Spleen (tissue), 11 donors: ENCODE data around the gene ZNF175. TPM values are rescaled to one million over a fixed set of nuclear protein-coding genes. Genes with fewer than 3 reads are reported as not detected.

ENCODE experiments used
- DNase-seq: peaks from one replicate; pipeline ENCODE4 v3.0.0-alpha.2; 2020
- H3K27ac ChIP-seq, 8 donors: fragments of 200-600 bp; sonication (generic) in 7 of 8; 1 replicate in 4 of 8; 2 replicates in 4 of 8; pipeline versions ENCODE4 v1.5.0 to v1.8.0; 2016 to 2021; ENCODE audit warnings: inconsistent platforms in 4 of 8, mild to moderate bottlenecking in 4 of 8, moderate library complexity in 1 of 8
- H3K27me3 ChIP-seq, 7 donors: fragments of 200-600 bp; sonication (generic) in 6 of 7; replicated peaks in 1 of 7; 1 replicate in 4 of 7; 2 replicates in 3 of 7; pipeline versions ENCODE4 v1.5.0 to v1.8.0; 2016 to 2021; ENCODE audit warnings: inconsistent platforms in 3 of 7, mild to moderate bottlenecking in 1 of 7
- H3K36me3 ChIP-seq, 6 donors: fragments of 200-600 bp; sonication (generic) in 5 of 6; 1 replicate in 4 of 6; 2 replicates in 2 of 6; pipeline versions ENCODE4 v1.5.0 to v1.8.0; 2016 to 2021; ENCODE audit warnings: inconsistent platforms in 2 of 6
- H3K4me1 ChIP-seq, 6 donors: fragments of 200-600 bp; sonication (generic) in 5 of 6; 1 replicate in 3 of 6; 2 replicates in 3 of 6; pipeline versions ENCODE4 v1.5.0 to v1.8.0; 2016 to 2021; ENCODE audit warnings: inconsistent platforms in 3 of 6
- H3K4me3 ChIP-seq, 8 donors: fragments of 200-600 bp; sonication (generic) in 7 of 8; 1 replicate in 4 of 8; 2 replicates in 4 of 8; pipeline versions ENCODE4 v1.5.0 to v1.8.0; 2016 to 2021; ENCODE audit warnings: inconsistent platforms in 4 of 8, mild to moderate bottlenecking in 4 of 8, moderate library complexity in 2 of 8
- H3K9me3 ChIP-seq, 8 donors: fragments of 200-600 bp; sonication (generic) in 7 of 8; 1 replicate in 4 of 8; 2 replicates in 4 of 8; pipeline versions ENCODE4 v1.5.0 to v1.8.0; 2016 to 2021; ENCODE audit warnings: inconsistent platforms in 4 of 8
- POLR2A ChIP-seq, 3 donors: fragments of 450-650 bp; IDR thresholded peaks; one replicate each; pipeline ENCODE4 v1.5.1; 2017; ENCODE audit warnings: antibody characterized with exemption in 3 of 3, mild to moderate bottlenecking in 1 of 3
- POLR2AphosphoS5 ChIP-seq, 3 donors: sonication (generic); formaldehyde crosslinking; IDR thresholded peaks; one replicate each; pipeline ENCODE4 v1.5.1; 2017; ENCODE audit warnings: antibody characterized with exemption in 3 of 3
- WGBS, 5 donors: extraction: QIAGEN DNeasy Blood & Tissue Kit in 3 of 5; methylation state at CpG; one replicate each; pipeline versions ENCODE4 v1.1.5 to v1.1.7; 2013 to 2018; 5-methylcytosine and 5-hydroxymethylcytosine counted together
- intact Hi-C: fragments of 100-400 bp; cut with DNase I; formaldehyde crosslinking; loops from one replicate; pipeline ENCODE4 v1.15.0; 2023; ENCODE audit warnings: low total_unique reads
- polyA plus RNA-seq, 3 donors: library from polyadenylated mRNA; stranded (reverse); fragments of 200-250 nt; gene quantifications; one replicate each; pipeline ENCODE4 v1.2.1, GENCODE V29; 2013
- total RNA-seq, 7 donors: library from RNA; depleted of rRNA in 3 of 7; stranded (reverse); fragments of >200 nt in 3 of 7; fragmentation: NEBNext Ultra II Directional in 4 of 7; extraction: Animal tissue kit (Norgen Biotek cat#: 25700) in 4 of 7; gene quantifications; one replicate each; pipeline versions ENCODE4 v1.1.0 to v1.2.1, GENCODE V29; 2016 to 2021
- TF ChIP-seq, protein P1 (sequence below), 11 experiments: fragments of 200-600 bp in 7 of 11; fragments of 450-650 bp in 4 of 11; sonication (generic) in 4 of 11; IDR thresholded peaks in 8 of 11; conservative IDR thresholded peaks in 3 of 11; 1 replicate in 7 of 11; 2 replicates in 4 of 11; pipeline versions ENCODE4 v1.4.0 to v1.8.0; 2016 to 2021; ENCODE audit warnings: antibody characterized with exemption in 11 of 11, inconsistent platforms in 4 of 11, mild to moderate bottlenecking in 1 of 11
- donor health status: healthy with polysubstance abuse.
- donor health status: DM: no; HTN: no; CAD: no; lungs with moderate emphysema.
- donor health status: DM: no; HTN: no; CAD: no.
- donor health status: Bipolar disorder and iron deficiency.
- donor health status: healthy.
- donor health status: DM: no; HTN: no; CAD: no.
- donor health status: DM: yes; HTN: yes; CAD: no.

The ZNF175 gene
- total and polyA plus RNA-seq, 10 donors, result 1.8 to 24.4 (median 12.3) TPM

DNA sequence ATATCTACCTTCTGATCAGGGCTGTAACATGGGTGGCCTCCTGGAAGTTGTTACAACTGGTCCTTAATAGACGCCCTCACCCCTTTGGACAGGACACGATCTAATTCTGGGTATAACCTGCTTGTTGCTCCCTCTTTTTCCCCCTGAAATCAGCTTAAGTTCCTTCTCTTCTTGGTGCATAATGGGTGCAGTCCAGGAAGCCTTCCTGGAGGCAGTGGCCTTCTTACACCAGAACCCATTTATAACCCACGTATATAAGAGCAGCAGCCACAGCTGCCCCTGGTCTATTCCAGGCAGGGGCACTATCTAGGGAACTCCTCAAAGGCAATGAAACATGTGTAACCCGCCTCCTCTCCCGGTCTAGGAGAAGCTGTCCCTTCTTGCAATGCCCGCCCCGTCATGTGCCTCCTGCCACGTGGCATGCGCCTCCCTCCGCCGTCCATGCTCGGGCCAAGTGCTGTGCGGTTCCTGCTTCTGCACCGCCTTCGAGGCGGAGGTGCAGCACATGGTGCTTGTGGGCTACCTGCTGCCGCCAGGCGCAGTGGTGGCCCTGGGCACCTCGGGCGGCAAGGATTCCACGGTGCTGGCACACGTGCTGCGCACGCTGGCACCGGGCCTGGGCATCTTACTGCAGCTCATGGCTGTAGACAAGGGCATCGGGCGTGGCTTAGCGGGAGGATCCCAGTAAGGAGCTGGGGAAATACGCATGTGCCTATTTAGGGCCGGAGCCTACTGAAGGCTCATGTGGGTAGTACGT lies 27.3 kb downstream of the ZNF175 start:
- H3K27ac ChIP-seq, result no peak overlapping the region
- H3K36me3 ChIP-seq, result no peaks in the 10 kb centered on the region
- H3K4me3 ChIP-seq, result no peak overlapping the region
- peaks cover 8 to 46% (median 19%) of the 10 kb centered on the region in 6 donors for H3K4me1 ChIP-seq
- intact Hi-C loops, result no loop called here
- 93 to 97% (median 96%) methylated on average over 25 to 31 of the region's 31 CpGs for WGBS, 5 donors
- DNase-seq, result peak; percentile 78
- peaks cover 0 to 7% (median 0%) of the 10 kb centered on the region in 8 donors for H3K9me3 ChIP-seq
- no peak for TF ChIP-seq POLR2A (IDR thresholded peaks at IDR 0.05)
- TF ChIP-seq, protein P1, sequence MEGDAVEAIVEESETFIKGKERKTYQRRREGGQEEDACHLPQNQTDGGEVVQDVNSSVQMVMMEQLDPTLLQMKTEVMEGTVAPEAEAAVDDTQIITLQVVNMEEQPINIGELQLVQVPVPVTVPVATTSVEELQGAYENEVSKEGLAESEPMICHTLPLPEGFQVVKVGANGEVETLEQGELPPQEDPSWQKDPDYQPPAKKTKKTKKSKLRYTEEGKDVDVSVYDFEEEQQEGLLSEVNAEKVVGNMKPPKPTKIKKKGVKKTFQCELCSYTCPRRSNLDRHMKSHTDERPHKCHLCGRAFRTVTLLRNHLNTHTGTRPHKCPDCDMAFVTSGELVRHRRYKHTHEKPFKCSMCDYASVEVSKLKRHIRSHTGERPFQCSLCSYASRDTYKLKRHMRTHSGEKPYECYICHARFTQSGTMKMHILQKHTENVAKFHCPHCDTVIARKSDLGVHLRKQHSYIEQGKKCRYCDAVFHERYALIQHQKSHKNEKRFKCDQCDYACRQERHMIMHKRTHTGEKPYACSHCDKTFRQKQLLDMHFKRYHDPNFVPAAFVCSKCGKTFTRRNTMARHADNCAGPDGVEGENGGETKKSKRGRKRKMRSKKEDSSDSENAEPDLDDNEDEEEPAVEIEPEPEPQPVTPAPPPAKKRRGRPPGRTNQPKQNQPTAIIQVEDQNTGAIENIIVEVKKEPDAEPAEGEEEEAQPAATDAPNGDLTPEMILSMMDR (IDR thresholded peaks at IDR 0.05 in 8 of 11, conservative IDR thresholded peaks at IDR 0.05 in 3 of 11), result no peak
- TF ChIP-seq POLR2AphosphoS5 (IDR thresholded peaks at IDR 0.05), result no peak
- peaks cover 0 to 33% (median 8%) of the 10 kb centered on the region in 7 donors for H3K27me3 ChIP-seq

DNA sequence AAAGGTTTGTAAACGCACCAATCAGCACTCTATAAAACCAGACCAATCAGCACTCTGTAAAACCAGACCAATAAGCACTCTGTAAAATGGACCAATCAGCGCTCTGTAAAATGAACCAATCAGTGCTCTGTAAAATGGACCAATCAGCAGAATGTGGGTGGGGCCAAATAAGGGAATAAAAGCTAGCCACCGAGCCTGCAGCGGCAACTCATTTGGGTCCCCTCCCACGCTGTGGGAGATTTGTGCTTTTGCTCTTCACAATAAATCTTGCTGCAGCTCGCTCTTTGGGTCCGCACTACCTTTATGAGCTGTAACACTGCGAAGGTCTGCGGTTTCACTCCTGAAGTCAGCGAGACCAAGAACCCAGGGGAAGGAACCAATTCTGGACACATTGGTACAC lies 28.0 kb downstream of the ZNF175 start:
- Histone ChIP-seq H3K27me3 (peaks cover 0 to 33% (median 8%) of the 10 kb centered on the region in 7 donors), H3K4me1 (peaks cover 6 to 39% (median 12%) of the 10 kb centered on the region in 6 donors), H3K9me3 (peaks cover 0 to 7% (median 0%) of the 10 kb centered on the region in 8 donors), H3K36me3 (no peaks in the 10 kb centered on the region), H3K27ac (no peak overlapping the region), H3K4me3 (no peak overlapping the region)
- TF ChIP-seq POLR2AphosphoS5 (IDR thresholded peaks at IDR 0.05) (peak in 2 of 3 donors; percentile 24 to 71), POLR2A (IDR thresholded peaks at IDR 0.05) (no peak)
- no peak for DNase-seq
- intact Hi-C loops, result no loop called here
- WGBS, 5 donors, result 91 to 98% (median 94%) methylated on average over 10 of the region's 10 CpGs

DNA sequence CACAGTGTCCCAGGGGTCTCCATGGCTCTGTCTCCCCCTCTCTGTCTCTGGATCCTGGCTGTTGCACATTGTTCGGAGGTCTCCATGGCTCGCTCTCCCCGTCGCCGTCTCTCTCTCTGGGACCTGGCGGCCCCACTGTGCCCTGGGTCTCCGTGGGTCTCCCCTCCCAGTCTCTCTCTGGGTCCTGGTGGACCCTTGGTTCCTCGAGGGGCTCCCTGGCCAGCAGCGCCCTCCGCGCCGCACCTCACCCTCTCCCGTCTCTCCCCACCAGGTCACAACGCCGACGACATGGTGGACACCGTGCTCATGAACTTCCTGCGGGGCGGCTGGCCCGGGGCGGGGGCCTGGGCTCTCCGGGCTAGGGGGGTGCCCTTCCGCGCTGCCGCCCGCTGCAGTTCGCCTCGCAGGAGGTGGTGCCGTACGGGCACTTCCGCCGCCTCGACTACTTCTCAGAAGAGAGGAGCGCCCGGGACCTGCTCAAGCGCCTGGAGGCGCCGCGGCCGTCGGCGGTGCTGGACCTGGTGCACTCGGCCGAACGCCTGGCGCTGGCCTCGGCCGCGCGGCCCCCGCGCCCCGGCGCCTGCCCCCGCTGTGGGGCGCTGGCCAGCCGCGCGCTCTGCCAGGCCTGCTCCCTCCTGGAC lies 30.0 kb downstream of the ZNF175 start:
- TF ChIP-seq, protein P1 (IDR thresholded peaks at IDR 0.05 in 8 of 11, conservative IDR thresholded peaks at IDR 0.05 in 3 of 11), result no peak
- TF ChIP-seq POLR2AphosphoS5 (IDR thresholded peaks at IDR 0.05), result peak in 1 of 3 donors; percentile 39
- no peaks in the 10 kb centered on the region for H3K36me3 ChIP-seq
- H3K4me1 ChIP-seq, result peaks cover 0 to 33% (median 6%) of the 10 kb centered on the region in 6 donors
- 7 to 17% (median 11%) methylated on average over 32 to 59 of the region's 59 CpGs for whole genome bisulfite sequencing, 5 donors
- peaks cover 0 to 7% (median 0%) of the 10 kb centered on the region in 8 donors for H3K9me3 ChIP-seq
- peak overlapping the region in 5 of 8 donors; percentile 62 to 82 (median 73) for H3K27ac ChIP-seq
- intact Hi-C loops, result no loop called here
- H3K27me3 ChIP-seq, result peaks cover 0 to 33% (median 8%) of the 10 kb centered on the region in 7 donors
- peak; percentile 92 for DNase-seq
- peak overlapping the region in 6 of 8 donors; percentile 2 to 61 (median 28) for H3K4me3 ChIP-seq

DNA sequence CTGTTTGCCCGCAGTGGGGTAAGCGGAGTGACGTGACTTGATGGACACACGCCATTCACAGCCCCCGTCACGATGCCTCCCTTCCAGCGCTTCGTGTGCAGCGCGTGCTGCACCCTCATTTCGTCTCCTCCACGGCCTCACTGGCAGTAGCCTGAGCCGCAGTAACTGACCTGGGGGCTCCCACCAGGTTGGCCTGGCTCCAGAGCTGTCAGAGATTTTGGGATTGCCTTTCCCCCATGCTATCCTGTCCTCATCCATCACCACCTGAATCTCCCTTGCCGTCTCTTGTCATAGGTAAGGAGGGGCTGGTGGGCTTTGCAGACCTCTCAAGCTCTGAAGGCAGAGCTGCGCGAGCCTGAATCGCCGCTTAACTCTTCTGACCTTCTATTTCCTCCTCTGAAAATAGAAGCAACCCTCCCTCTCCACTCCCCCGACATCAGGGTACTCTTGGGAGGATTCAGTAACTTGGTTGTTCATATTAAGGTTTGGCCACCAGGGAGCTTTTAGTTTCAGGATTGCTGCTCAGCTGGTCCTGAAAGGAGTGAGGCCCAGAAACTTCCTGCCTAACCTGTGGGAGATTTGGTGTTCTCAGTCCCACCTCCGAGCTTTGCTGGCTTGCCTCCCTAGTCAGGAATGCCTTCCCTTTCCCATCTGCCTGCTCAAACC lies 31.2 kb downstream of the ZNF175 start:
- TF ChIP-seq POLR2AphosphoS5 (IDR thresholded peaks at IDR 0.05), result no peak
- no peak for TF ChIP-seq POLR2A (IDR thresholded peaks at IDR 0.05)
- TF ChIP-seq, protein P1 (IDR thresholded peaks at IDR 0.05 in 8 of 11, conservative IDR thresholded peaks at IDR 0.05 in 3 of 11), result peak in 2 of 11 experiments; percentile 6 to 10
- Histone ChIP-seq H3K36me3 (no peaks in the 10 kb centered on the region), H3K27ac (peak overlapping the region in 4 of 8 donors; percentile 66 to 82 (median 74)), H3K4me3 (peak overlapping the region in 3 of 8 donors; percentile 29 to 61 (median 39)), H3K27me3 (peaks cover 0 to 33% (median 8%) of the 10 kb centered on the region in 7 donors), H3K4me1 (peaks cover 2 to 45% (median 10%) of the 10 kb centered on the region in 6 donors), H3K9me3 (peaks cover 0 to 7% (median 0%) of the 10 kb centered on the region in 8 donors)
- intact Hi-C loops, result no loop called here
- WGBS, 5 donors, result 69 to 85% (median 80%) methylated on average over 20 of the region's 20 CpGs
- DNase-seq, result no peak
